Mucosa of descending colon (tissue), 3 donors: ENCODE measurements around the gene INTS6. TPM values are rescaled to one million over a fixed set of nuclear protein-coding genes. Genes with fewer than 3 reads are reported as not detected.

ENCODE experiments used
- ATAC-seq: fragments of 200-7000 bp; cut with Tn5 transposase; one replicate; pipeline ENCODE4 v1.9.1; 2020; ENCODE audit warnings: mild to moderate bottlenecking, moderate library complexity
- DNase-seq, 3 donors: peaks; one replicate each; pipeline ENCODE4 v3.0.0-alpha.2; 2020
- H3K36me3 ChIP-seq: fragments of 200-600 bp; one replicate; pipeline ENCODE4 v1.8.0; 2021; ENCODE audit warnings: low read depth, mild to moderate bottlenecking
- H3K4me1 ChIP-seq: fragments of 200-600 bp; one replicate; pipeline ENCODE4 v1.8.0; 2021; ENCODE audit warnings: low read depth, mild to moderate bottlenecking
- H3K4me3 ChIP-seq: fragments of 200-600 bp; one replicate; pipeline ENCODE4 v1.8.0; 2021; ENCODE audit warnings: mild to moderate bottlenecking
- H3K9me3 ChIP-seq: fragments of 200-600 bp; one replicate; pipeline ENCODE4 v1.8.0; 2021; ENCODE audit warnings: mild to moderate bottlenecking
- CTCF ChIP-seq: fragments of 200-600 bp; IDR thresholded peaks from one replicate; pipeline ENCODE4 v1.8.0; 2022; ENCODE audit warnings: antibody characterized with exemption, mild to moderate bottlenecking
- intact Hi-C, 2 donors: fragments of 100-400 bp; cut with DNase I in 1 of 2; cut with micrococcal nuclease in 1 of 2; formaldehyde crosslinking; loops; one replicate each; pipeline versions ENCODE4 v1.11.0 to v1.11.1; 2022; cut with DNase I, micrococcal nuclease
- total RNA-seq, 3 donors: library from RNA; stranded (reverse); fragmentation: NEBNext Ultra II Directional in 2 of 3; extraction: Animal tissue kit (Norgen Biotek cat#: 25700) in 2 of 3; gene quantifications; one replicate each; pipeline versions ENCODE4 v1.2.1 to v1.2.4, GENCODE V29; 2021 to 2023
- donor health status: DM: no; HTN: no; CAD: no; lungs with moderate emphysema.
- donor health status: DM: no; HTN: no; CAD: no.
- donor health status: DM: no; HTN: yes; CAD: no.

INTS6 gene
- total RNA-seq, 3 donors from 2014 or later: 32.0 to 38.4 (median 36.3) TPM

GRCh38 chr13:51332566-51333361 lies 120.1 kb downstream of the INTS6 start:
- Histone ChIP-seq H3K9me3 (no peaks in the 10 kb centered on the region), H3K4me3 (no peak overlapping the region), H3K4me1 (no peaks in the 10 kb centered on the region), H3K36me3 (no peaks in the 10 kb centered on the region)
- DNase-seq: no peak
- no peak for TF ChIP-seq CTCF
- intact Hi-C loops: no loop called here
- ATAC-seq: no peak

DNA sequence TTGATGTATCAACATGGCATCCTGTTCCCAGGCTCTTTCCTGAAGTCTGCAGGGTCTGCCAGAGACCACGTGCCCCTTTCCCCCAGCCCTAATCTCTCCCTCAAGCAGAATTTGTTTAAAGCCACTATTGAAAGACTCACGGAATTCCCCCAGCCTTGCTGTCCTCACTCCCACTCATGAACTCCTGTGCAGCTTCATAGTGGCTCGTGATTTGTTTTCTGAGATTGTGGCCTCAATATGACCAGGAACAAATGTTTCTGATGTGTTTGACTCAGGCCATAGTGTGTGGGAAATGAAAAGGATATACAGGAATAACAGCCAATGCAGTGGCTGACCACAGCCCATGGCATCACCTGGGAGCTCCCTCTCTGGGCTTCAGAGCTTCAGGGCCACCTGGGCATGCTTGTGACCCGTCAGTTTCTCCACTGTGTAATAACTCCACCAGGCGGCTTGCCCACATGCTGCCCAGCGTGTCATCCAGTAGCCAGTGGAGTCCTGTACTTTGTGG lies 121.4 kb downstream of the INTS6 start:
- no peaks in the 10 kb centered on the region for H3K36me3 ChIP-seq
- H3K4me1 ChIP-seq: no peaks in the 10 kb centered on the region
- no peak for TF ChIP-seq CTCF
- ATAC-seq (no peak), DNase-seq (no peak)
- H3K4me3 ChIP-seq: no peak overlapping the region
- intact Hi-C loops: no loop called here
- H3K9me3 ChIP-seq: no peaks in the 10 kb centered on the region

GRCh38 chr13:51330791-51331190 lies 122.0 kb downstream of the INTS6 start:
- Histone ChIP-seq H3K4me1 (no peaks in the 10 kb centered on the region), H3K4me3 (no peak overlapping the region), H3K9me3 (no peaks in the 10 kb centered on the region), H3K36me3 (no peaks in the 10 kb centered on the region)
- ATAC-seq (no peak), DNase-seq (no peak)
- no peak for TF ChIP-seq CTCF
- intact Hi-C loops: no loop called here

GRCh38 chr13:51329606-51330005 lies 123.2 kb downstream of the INTS6 start:
- no peak for DNase-seq

GRCh38 chr13:51328488-51328887 lies 124.3 kb downstream of the INTS6 start:
- Histone ChIP-seq H3K36me3 (no peaks in the 10 kb centered on the region), H3K4me3 (no peak overlapping the region), H3K4me1 (no peaks in the 10 kb centered on the region), H3K9me3 (no peaks in the 10 kb centered on the region)
- DNase-seq (no peak), ATAC-seq (no peak)
- intact Hi-C loops: no loop called here
- no peak for TF ChIP-seq CTCF

More at GRCh38 chr13:51329606-51330005, 123.2 kb downstream of the INTS6 start:
- intact Hi-C loops: no loop called here
- Histone ChIP-seq H3K4me1 (no peaks in the 10 kb centered on the region), H3K4me3 (no peak overlapping the region), H3K36me3 (no peaks in the 10 kb centered on the region), H3K9me3 (no peaks in the 10 kb centered on the region)
- no peak for TF ChIP-seq CTCF
- no peak for ATAC-seq
